ENCODE data around the gene ADAM22.

The ADAM22 gene

GRCh38 chr7:87966271-87966670, 32.2 kb downstream of the ADAM22 start:
- no peak for DNase-seq

DNA sequence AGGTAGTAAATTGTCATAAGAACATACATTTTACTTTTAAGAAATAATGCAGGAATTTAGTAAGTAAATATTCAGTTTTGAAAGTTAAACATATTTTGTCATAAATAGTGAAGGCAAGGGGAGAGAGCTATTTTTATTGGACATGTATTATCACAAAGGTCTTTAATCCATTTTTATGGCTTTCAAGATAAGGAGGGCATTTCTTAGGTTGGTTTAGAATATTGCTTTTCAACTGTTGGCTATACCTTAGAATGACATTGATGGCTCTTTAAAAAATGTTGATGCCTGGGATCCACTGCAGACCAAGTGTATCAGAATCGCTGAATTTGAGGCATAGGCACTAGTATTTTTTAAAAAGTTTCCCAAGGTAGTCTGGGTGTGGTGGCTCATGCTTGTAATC, 34.0 kb downstream of the ADAM22 start:
- DNase-seq = no peak

DNA sequence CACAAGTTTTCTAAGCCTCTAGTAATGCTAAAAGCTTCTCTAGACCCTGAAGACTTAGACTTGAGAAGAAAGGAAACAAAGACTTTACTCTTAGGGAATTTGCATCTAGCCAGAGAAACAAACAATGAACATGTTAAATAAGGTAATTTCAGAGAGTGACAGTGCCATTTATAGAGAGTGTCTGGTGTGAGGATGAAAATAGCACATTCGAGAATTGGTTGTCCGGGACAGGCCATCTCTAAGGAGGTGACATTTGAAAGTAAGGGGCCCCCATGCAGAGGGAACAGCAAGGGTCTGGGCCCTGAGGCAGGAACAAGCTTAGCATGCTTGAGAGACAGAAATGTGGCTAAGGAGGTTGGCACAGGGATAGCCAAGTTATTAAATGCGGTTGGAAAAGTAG, 48.1 kb downstream of the ADAM22 start:
- no peak for DNase-seq

DNA sequence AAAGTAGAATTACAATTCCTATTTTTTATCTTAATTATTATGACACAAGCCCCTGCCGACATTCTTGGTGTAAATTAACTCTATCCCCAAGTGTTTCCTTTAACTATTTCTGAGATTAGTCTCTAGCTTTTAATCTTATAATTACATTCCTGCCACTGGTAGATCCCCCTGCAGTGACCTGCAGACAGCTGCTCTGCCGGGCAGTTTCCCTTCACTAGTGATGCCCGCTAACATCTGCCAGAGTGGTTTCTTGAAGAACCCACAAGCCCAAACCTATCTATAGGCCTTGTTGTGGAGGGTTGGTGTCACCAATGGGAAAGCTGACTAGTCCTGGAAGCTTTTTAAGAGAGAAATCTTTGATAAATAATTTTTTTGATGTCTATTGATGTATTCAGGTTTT, 50.0 kb downstream of the ADAM22 start:
- no peak for DNase-seq

DNA sequence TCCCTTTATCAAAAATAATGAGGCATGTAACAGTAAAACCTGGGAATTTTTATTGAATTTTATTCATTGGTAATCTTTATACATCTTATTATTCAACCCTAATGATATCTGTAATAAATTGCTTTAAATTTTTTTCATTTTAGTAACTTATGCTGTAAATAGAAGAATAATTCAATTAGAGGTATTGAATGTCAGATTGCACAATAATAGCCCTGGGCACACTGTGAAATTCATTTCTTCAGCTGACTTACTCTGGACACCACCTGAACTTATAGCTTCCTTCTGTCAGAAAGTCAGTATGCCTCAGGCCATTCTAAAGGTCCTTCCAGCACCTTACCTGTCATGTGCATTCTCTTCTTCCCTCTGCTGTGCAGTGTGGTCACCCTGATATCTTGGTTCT, 59.2 kb downstream of the ADAM22 start:
- DNase-seq = no peak

- no peak for DNase-seq
Observed at GRCh38 chr7:87999261-87999660, 65.2 kb downstream of the ADAM22 start.

- DNase-seq = no peak
Observed at GRCh38 chr7:88001744-88002530, 67.9 kb downstream of the ADAM22 start.

GRCh38 chr7:88002617-88003016, 68.6 kb downstream of the ADAM22 start:
- no peak for DNase-seq

DNA sequence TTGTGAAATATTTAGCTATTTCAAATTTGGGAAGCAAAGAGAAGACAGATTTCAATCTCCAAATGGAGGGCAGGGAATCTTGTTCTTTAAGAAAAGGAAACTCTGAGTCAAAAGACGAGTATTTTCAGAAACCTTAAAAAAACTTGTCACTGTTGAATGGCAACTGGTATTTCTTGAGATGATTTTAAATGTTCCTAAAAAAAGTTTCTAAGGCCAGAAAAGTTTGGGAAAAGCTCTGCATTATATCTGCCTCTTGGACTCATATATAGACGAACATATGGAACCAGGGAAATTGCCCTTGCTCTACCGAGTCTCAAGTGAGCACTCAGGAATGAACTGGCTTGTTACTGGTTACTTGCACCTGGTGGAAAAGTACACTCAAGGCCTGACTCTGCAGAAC, 69.5 kb downstream of the ADAM22 start:
- DNase-seq = no peak

GRCh38 chr7:88005191-88005590, 71.1 kb downstream of the ADAM22 start:
- DNase-seq = no peak

DNA sequence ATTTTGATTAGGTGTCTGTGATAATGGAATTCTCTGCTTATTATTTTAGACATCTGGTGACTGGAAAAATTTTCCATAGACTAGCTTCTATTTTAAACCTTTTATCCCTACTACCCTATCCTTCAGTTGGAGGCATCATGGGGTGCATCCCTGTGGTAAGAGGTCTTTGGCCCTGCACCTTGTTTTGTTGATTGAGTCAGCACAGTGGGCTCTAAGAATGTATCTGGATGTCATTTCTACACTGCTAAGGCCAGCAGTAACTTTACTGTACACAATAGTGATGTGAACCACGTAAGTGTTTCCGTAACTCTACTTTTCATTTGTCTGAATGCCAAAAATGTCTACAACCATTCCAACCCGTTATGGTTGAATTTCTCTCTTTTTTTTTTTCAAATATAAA, 75.6 kb downstream of the ADAM22 start:
- no peak for DNase-seq

GRCh38 chr7:88012086-88012485, 78.0 kb downstream of the ADAM22 start:
- DNase-seq = no peak

- no peak for DNase-seq
Observed at GRCh38 chr7:88013981-88014380, 79.9 kb downstream of the ADAM22 start.

DNA sequence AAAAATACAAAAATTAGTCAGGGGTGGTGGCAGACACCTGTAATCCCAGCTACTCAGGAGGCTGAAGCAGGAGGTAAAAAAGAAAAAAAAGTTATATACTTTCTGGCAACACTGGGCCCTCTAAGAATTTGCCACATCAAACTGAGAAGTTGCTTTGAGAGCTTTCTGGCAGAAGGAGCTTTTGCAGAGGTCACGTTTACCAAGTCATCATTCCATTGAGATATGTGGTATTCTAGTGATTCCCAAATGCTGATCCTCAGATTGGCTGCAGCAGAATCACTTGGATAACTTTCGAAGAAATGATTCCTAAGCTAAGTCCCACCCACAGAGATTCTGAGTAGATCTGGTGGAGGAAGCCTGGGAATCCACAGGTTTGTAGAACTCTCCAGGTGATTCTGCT, 80.5 kb downstream of the ADAM22 start:
- DNase-seq = no peak

DNA sequence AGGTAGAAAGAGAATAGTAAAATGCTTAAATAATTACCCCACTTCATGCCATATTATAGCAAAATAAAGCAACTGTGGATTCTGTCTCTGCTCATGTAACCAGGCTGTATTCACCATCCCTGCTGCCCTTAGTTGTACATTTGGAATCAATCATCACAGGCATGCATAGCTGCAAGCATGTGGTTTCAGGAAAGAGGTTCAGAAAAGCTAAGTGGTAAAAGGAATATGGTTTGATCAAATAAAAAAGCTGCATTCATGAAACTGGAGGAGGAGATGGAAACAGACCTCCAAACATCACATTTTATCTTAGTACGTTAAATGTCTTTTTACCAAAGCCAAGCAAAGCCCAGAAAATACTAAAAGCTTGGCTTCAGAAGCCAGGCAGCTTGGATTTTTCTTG, 81.3 kb downstream of the ADAM22 start:
- DNase-seq = no peak

GRCh38 chr7:88018501-88018900, 84.5 kb downstream of the ADAM22 start:
- DNase-seq = no peak

DNA sequence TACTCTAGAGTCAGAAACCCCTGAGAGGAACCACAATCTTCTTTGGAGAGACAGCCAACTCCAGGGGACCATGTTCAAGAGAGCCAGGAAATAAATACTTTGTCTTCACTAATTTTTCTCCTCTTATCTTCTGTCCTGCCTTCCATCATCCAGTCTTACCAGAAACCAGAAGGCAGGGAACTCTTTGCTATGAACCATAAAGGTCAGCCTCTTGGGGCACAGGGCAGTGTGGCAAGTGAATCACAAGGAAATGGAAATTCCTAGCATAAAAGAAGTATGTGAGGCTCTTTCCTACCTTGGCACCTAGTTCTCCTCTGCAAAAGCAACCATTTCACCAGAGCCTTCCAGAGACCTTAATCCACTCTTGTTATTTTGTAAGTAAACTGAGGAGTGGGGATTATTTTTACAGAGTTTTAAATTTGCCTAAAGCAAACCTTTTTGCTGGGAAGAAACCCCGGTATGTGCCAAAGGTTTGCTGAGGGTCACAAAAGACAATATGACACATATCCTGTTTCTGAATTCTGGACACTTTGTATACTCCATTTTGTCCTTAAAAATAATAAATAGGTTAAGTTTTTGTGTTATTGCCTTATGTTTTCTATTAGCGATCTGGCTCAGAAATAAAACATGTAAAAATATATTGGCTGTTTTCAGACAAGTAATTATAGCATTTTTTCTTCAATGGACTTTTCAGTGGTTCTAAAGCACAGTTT, 87.1 kb downstream of the ADAM22 start:
- no peak for DNase-seq

- DNase-seq = no peak
Observed at GRCh38 chr7:88027724-88028123, 93.7 kb downstream of the ADAM22 start.

- DNase-seq = no peak
Observed at GRCh38 chr7:88034083-88034695, 100.1 kb downstream of the ADAM22 start.

- DNase-seq = no peak
Observed at GRCh38 chr7:88037050-88037449, 103.0 kb downstream of the ADAM22 start.

- no peak for DNase-seq
Observed at GRCh38 chr7:88040694-88041093, 106.6 kb downstream of the ADAM22 start.

GRCh38 chr7:88041583-88041982, 107.5 kb downstream of the ADAM22 start:
- DNase-seq = no peak

- no peak for DNase-seq
Observed at GRCh38 chr7:88042157-88042556, 108.1 kb downstream of the ADAM22 start.

DNA sequence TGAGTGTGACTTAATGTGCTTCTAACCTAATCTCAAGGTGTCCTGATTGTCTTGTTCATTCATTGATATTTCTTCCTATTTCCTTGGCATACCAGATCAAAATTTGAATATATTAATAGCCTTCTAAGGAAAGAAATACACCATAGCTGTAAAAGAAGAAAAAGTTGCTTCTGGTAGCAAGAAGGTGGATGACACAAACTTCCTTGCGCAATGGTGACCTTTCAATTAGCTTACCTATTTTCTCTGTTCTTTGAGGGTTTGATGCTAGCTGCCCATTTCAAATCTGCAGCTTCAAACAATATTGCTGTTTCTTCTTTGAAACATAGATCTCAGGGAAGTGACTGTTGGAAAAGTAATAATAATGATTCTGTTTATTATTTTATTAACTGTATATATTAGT, 108.8 kb downstream of the ADAM22 start:
- DNase-seq = no peak

Data from activated naive CD4-positive, alpha-beta T cell treated with anti-CD3 and anti-CD28 coated beads, Interleukin-2, amount 50 U/mL, for 16 hours (primary cell).